Right lobe of liver (tissue), 6 donors: ENCODE measurements around the gene TARDBP. TPM values are rescaled to one million over a fixed set of nuclear protein-coding genes. Genes with fewer than 3 reads are reported as not detected.
A peak's percentile ranks its signal among the peaks of the same experiment; 100 is the strongest.
"Not testable (repeated sequence)": the region's sequence is repeated elsewhere in the genome, so short reads cannot be mapped to it uniquely, and the experiment has no call there.

Source experiments
- ATAC-seq, 4 donors: fragments of 200-7000 bp; cut with Tn5 transposase; one replicate each; pipeline ENCODE4 v1.9.1; 2020; ENCODE audit warnings: mild to moderate bottlenecking in 4 of 4, moderate library complexity in 4 of 4
- DNase-seq, 3 donors: peaks; one replicate each; pipeline ENCODE4 v3.0.0-alpha.2; 2020
- H3K27ac ChIP-seq, 3 donors: fragments of 200-600 bp; one replicate each; pipeline ENCODE4 v1.8.0; 2022
- H3K27me3 ChIP-seq, 2 donors: fragments of 200-600 bp; one replicate each; pipeline ENCODE4 v1.8.0; 2022
- H3K36me3 ChIP-seq, 4 donors: fragments of 200-600 bp; sonication (generic) in 1 of 4; one replicate each; pipeline versions ENCODE4 v1.5.1 to v1.8.0; 2017 to 2022; ENCODE audit warnings: control low read depth in 1 of 4
- H3K4me1 ChIP-seq, 4 donors: fragments of 200-600 bp; sonication (generic) in 1 of 4; one replicate each; pipeline versions ENCODE4 v1.5.1 to v1.8.0; 2017 to 2022; ENCODE audit warnings: control low read depth in 1 of 4
- H3K4me3 ChIP-seq, 3 donors: fragments of 200-600 bp; one replicate each; pipeline ENCODE4 v1.8.0; 2022
- H3K9me3 ChIP-seq, 4 donors: fragments of 200-600 bp; sonication (generic) in 1 of 4; one replicate each; pipeline versions ENCODE4 v1.5.1 to v1.8.0; 2017 to 2022; ENCODE audit warnings: control low read depth in 1 of 4
- CTCF ChIP-seq, 4 donors: fragments of 200-600 bp in 3 of 4; fragments of 450-650 bp in 1 of 4; IDR thresholded peaks; one replicate each; pipeline versions ENCODE4 v1.5.1 to v1.8.0; 2016 to 2022; ENCODE audit warnings: antibody characterized with exemption in 4 of 4, mild to moderate bottlenecking in 2 of 4
- POLR2A ChIP-seq: fragments of 450-650 bp; IDR thresholded peaks from one replicate; pipeline ENCODE4 v1.6.1; 2017; ENCODE audit warnings: antibody characterized with exemption, mild to moderate bottlenecking
- WGBS: methylation state at CpG from one replicate; pipeline ENCODE4 v1.1.6; 2018; ENCODE audit warnings: low coverage, low lambda C conversion rate; ENCODE audit not compliant: insufficient coverage; ENCODE audit errors: missing lambda C conversion rate; 5-methylcytosine and 5-hydroxymethylcytosine counted together
- intact Hi-C, 2 donors: fragments of 100-400 bp; cut with DNase I; formaldehyde crosslinking; loops; one replicate each; pipeline versions ENCODE4 v1.11.2 to v1.14.1; 2022
- total RNA-seq, 6 experiments: library from RNA; depleted of rRNA in 2 of 6; stranded (reverse); fragments of >200 nt in 2 of 6; fragmentation: NEBNext Ultra II Directional in 3 of 6; extraction: Animal tissue kit (Norgen Biotek cat#: 25700) in 3 of 6; gene quantifications; one replicate each; pipeline versions ENCODE4 v1.1.0 to v1.2.4, GENCODE V29; 2016 to 2023
- donor health status: DM: no; HTN: yes; CAD: no.
- donor health status: DM: no; HTN: no; CAD: no.
- donor health status: DM: no; HTN: no; CAD: no.
- donor health status: DM: no; HTN: yes; CAD: no.
- donor health status: DM: no; HTN: yes; CAD: no.

TARDBP gene
- total RNA-seq, 6 experiments from 2014 or later = 57.2 to 84.4 (median 73.8) TPM

GRCh38 chr1:11070876-11071275 is 58.4 kb downstream of the TARDBP start:
- peak in 1 of 3 donors; percentile 27 for DNase-seq
- Histone ChIP-seq H3K9me3 (no peaks in the 10 kb centered on the region), H3K27ac (no peak overlapping the region), H3K4me3 (no peak overlapping the region), H3K4me1 (no peaks in the 10 kb centered on the region), H3K27me3 (no peaks in the 10 kb centered on the region), H3K36me3 (peaks cover 5 to 76% (median 44%) of the 10 kb centered on the region in 4 donors)
- TF ChIP-seq CTCF (IDR thresholded peaks at IDR 0.05) = no peak
- TF ChIP-seq POLR2A = no peak
- intact Hi-C loops = no loop called here
- peak in 1 of 4 donors; percentile 12 for ATAC-seq
- WGBS = 81% methylated on average over 5 of the region's 11 CpGs

GRCh38 chr1:11071463-11072215 is 59.2 kb downstream of the TARDBP start:
- ATAC-seq (peak in 1 of 4 donors; percentile 15), DNase-seq (peak in 1 of 3 donors; percentile 28)
- H3K36me3 ChIP-seq = peaks cover 5 to 78% (median 44%) of the 10 kb centered on the region in 4 donors
- no peaks in the 10 kb centered on the region for H3K27me3 ChIP-seq
- intact Hi-C loops = no loop called here
- TF ChIP-seq POLR2A = no peak
- no peak for TF ChIP-seq CTCF (IDR thresholded peaks at IDR 0.05)
- no peak overlapping the region for H3K27ac ChIP-seq
- H3K4me1 ChIP-seq = no peaks in the 10 kb centered on the region
- no peak overlapping the region for H3K4me3 ChIP-seq
- 83% methylated on average over 9 of the region's 15 CpGs for WGBS
- H3K9me3 ChIP-seq = no peaks in the 10 kb centered on the region

- H3K36me3 ChIP-seq = peaks cover 5 to 82% (median 46%) of the 10 kb centered on the region in 4 donors
- H3K4me1 ChIP-seq = no peaks in the 10 kb centered on the region
- H3K27me3 ChIP-seq = no peaks in the 10 kb centered on the region
- DNase-seq = peak in 1 of 3 donors; percentile 23
- intact Hi-C loops = no loop called here
- no peak for ATAC-seq
- H3K9me3 ChIP-seq = no peaks in the 10 kb centered on the region
- H3K27ac ChIP-seq = no peak overlapping the region
- no peak overlapping the region for H3K4me3 ChIP-seq
- 75% methylated on average over 9 of the region's 13 CpGs for WGBS
- no peak for TF ChIP-seq POLR2A
- TF ChIP-seq CTCF (IDR thresholded peaks at IDR 0.05) = no peak
Measured at GRCh38 chr1:11072216-11072917, 59.9 kb downstream of the TARDBP start.

- intact Hi-C loops, H3K4me1 ChIP-seq, H3K4me3 ChIP-seq, H3K27me3 ChIP-seq, ATAC-seq, H3K27ac ChIP-seq, H3K9me3 ChIP-seq: not testable (repeated sequence)
- 79% methylated on average over 6 of the region's 7 CpGs for WGBS
- peak in 1 of 3 donors; percentile 8 for DNase-seq
- peaks cover 5 to 78% (median 39%) of the 10 kb centered on the region in 4 donors for H3K36me3 ChIP-seq
Measured at GRCh38 chr1:11073398-11073797, 60.9 kb downstream of the TARDBP start.

Other genes starting within 250 kb of the TARDBP start
- gene CASZ1, start 216.0 kb upstream of the TARDBP start, total RNA-seq = 10 to 100 TPM in 1 of 6 experiments, 1 to 10 TPM in 5; 3.1 to 10.1 (median 5.3) TPM
- gene MASP2, start 34.6 kb downstream of the TARDBP start, total RNA-seq = 100 to 1,000 TPM; 144 to 222 (median 185) TPM
- gene SRM, start 47.4 kb downstream of the TARDBP start, total RNA-seq = 10 to 100 TPM; 24.3 to 72.8 (median 31.6) TPM
- 10 to 100 TPM; 13.4 to 32.4 (median 20.7) TPM for gene EXOSC10, start 87.2 kb downstream of the TARDBP start, total RNA-seq
- not detected for gene ANGPTL7, start 176.7 kb downstream of the TARDBP start, total RNA-seq
- gene MTOR, start 249.9 kb downstream of the TARDBP start, total RNA-seq = 10 to 100 TPM; 25.1 to 35.3 (median 32.4) TPM